A673 (cell line): Measurements from ENCODE around the gene FKBP2.

Source experiments
- CTCF ChIP-seq: fragments of 300-800, 200-600 bp; sonication (generic); conservative IDR thresholded peaks from 2 replicates; pipeline ENCODE4 v1.5.1; 2017; ENCODE audit warnings: low read depth, mild to moderate bottlenecking, antibody characterized with exemption, low read length, moderate library complexity, mixed read lengths
- EZH2 ChIP-seq: fragments of 200-600 bp; sonication (generic); IDR thresholded peaks from 2 replicates; pipeline ENCODE4 v1.6.1; 2017; ENCODE audit warnings: borderline replicate concordance, low read depth, mild to moderate bottlenecking, mixed read lengths, antibody characterized with exemption, low read length; ENCODE audit not compliant: poor library complexity, severe bottlenecking

- TF ChIP-seq CTCF (no peak), EZH2 (no peak)
Measured at GRCh38 chr11:64192434-64192833, 48.5 kb upstream of the FKBP2 start.
